C4-2B (cell line): ENCODE results near the gene ST8SIA1.
A peak's percentile ranks its signal among the peaks of the same experiment; 100 is the strongest.

Source experiments
- H3K27ac ChIP-seq: fragments of 450-650 bp; 2 replicates; pipeline ENCODE4 v1.5.1; 2017
- ZFX ChIP-seq: fragments of 450-650 bp; IDR thresholded peaks from 2 replicates; pipeline ENCODE4 v1.6.1; 2017
- TF ChIP-seq, protein P1 (sequence below): fragments of 450-650 bp; conservative IDR thresholded peaks from 2 replicates; pipeline ENCODE4 v1.5.1; 2017; ENCODE audit warnings: mild to moderate bottlenecking

ST8SIA1 gene

DNA sequence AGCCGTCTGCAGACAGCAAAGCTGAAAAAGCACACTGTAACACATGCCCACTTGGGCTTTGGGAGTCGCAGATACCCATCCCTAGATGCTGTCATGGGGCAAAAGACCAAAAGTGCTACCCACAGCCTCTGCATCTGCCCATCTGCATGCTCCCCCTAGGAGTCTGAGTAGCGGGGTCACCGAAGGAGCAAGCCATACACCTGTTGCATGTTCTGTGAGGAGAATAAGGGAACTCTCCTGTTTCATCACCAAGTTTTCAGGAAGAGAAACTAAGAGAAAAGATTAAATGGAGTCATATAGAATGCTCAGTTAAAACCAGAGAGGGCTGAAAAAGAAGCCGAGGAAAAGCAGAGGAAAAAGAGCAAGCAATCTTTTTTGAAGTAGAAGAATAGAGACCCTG lies 13.7 kb upstream of the ST8SIA1 start:
- TF ChIP-seq, protein P1, sequence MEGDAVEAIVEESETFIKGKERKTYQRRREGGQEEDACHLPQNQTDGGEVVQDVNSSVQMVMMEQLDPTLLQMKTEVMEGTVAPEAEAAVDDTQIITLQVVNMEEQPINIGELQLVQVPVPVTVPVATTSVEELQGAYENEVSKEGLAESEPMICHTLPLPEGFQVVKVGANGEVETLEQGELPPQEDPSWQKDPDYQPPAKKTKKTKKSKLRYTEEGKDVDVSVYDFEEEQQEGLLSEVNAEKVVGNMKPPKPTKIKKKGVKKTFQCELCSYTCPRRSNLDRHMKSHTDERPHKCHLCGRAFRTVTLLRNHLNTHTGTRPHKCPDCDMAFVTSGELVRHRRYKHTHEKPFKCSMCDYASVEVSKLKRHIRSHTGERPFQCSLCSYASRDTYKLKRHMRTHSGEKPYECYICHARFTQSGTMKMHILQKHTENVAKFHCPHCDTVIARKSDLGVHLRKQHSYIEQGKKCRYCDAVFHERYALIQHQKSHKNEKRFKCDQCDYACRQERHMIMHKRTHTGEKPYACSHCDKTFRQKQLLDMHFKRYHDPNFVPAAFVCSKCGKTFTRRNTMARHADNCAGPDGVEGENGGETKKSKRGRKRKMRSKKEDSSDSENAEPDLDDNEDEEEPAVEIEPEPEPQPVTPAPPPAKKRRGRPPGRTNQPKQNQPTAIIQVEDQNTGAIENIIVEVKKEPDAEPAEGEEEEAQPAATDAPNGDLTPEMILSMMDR: no peak
- TF ChIP-seq ZFX: no peak
- no peak overlapping the region for H3K27ac ChIP-seq

DNA sequence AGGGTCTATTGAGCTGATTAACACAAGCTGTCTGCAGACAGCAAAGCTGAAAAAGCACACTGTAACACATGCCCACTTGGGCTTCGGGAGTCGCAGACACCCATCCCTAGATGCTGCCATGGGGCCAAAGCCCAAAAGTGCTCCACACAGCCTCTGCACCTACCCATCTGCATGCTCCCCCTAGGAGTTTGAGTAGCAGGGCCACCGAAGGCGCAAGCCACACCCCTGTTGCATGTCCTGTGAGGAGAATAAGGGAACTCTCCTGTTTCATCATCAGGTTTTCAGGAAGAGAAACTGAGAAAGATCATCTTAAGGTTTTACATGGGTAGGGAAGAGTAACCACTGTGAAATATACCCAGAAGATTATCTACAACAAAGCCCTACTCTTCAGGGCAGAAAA lies 5.6 kb upstream of the ST8SIA1 start:
- TF ChIP-seq, protein P1: no peak
- TF ChIP-seq ZFX: no peak
- no peak overlapping the region for H3K27ac ChIP-seq

DNA sequence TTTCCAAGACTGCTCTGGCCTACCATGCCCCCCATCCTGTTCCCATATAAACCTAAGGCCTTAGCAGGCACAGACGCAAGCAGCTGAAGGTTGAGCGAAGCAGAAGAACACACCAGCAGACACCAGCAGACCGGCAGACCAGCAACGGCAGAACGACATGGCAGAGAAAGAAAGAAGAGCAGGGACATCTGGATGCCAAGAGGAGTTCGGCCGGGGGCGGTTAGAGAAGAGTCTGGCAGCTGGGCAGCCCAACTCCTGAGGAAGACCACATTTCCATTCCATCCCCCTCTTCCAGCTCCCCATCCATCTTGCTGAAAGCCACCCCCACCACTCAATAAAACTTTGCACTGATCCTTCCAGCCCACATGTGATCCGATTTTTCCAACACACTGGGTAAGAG lies 5.2 kb upstream of the ST8SIA1 start:
- no peak overlapping the region for H3K27ac ChIP-seq
- no peak for TF ChIP-seq ZFX
- TF ChIP-seq, protein P1: no peak

DNA sequence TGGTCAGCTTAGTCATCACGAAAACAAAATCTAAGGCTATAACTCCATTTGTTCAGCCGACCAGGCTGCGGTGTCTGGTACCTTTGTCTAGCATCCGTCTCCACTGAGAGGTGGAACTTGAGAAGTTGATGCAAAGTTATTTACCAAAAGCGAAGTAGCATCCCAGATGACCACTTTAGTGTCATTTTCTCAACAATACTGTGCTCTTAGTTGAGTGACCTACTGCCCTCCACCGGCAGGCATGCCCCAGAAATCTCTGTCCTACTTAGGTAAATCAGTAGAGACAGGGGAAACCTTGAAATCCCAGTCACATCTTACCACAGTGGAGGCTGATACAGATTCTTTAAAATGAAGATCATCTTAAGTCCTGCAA lies 1.3 kb upstream of the ST8SIA1 start:
- TF ChIP-seq, protein P1: no peak
- no peak for TF ChIP-seq ZFX
- H3K27ac ChIP-seq: no peak overlapping the region

DNA sequence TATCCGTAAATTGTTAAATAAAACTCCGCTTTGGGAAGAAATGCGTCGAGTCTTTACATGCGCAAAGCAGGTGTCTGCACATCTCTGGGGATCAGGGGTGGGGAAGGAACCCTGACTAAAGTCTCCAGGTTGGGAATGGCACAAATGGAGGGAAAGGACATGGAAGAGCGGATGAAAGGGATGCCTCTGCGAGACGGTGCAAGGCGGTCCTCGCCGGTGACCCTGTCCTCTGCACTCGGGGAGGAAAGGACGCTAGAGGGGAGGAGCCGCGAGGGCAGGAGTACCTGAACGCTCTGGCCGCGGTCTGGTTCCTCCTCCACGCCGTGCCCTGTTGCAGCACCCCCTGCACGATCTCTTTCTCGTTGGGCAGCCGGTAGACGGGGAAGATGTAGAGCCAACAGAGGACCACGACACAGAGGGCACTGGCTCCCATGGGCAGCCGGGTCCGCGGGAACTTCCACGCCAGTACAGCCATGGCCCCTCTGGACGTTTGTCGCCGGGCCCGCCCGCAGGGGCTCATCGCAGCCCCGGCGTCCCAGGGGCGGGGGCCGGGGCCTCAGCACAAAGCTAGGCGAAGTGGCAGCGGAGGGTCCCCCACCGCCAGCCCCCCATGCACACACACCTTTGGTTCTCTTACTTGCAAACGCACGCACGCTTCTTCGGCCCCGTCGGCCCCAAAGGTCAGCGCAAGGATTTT lies 646 bp downstream of the ST8SIA1 start:
- no peak overlapping the region for H3K27ac ChIP-seq
- TF ChIP-seq, protein P1: no peak
- TF ChIP-seq ZFX: no peak

DNA sequence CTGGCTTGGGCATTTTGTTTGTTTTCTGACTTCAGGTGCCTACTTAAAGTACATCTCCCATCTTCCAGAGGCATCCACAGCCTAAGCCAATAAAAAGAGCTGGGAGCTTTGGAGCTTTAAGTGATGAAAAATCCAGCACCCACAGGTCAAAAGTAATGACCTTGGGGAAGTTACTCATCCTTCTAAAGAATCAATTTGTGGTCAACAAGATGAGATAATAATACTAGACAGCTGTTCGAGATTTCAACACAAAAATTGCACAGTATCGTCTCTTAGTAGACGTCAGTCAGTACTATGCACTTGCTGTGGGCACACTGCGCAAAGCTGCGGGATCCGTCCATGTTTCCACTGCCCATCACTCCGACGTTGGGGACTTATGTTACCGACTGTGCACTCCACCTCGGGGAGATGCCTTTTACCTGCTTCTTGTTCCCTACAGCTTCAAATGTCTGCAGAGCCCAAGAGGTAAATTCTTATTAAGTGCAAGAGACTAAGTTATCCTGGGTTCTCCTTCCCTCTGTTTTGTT lies 1.3 kb downstream of the ST8SIA1 start:
- H3K27ac ChIP-seq: peak overlapping the region; percentile 47
- TF ChIP-seq, protein P1: no peak
- no peak for TF ChIP-seq ZFX

DNA sequence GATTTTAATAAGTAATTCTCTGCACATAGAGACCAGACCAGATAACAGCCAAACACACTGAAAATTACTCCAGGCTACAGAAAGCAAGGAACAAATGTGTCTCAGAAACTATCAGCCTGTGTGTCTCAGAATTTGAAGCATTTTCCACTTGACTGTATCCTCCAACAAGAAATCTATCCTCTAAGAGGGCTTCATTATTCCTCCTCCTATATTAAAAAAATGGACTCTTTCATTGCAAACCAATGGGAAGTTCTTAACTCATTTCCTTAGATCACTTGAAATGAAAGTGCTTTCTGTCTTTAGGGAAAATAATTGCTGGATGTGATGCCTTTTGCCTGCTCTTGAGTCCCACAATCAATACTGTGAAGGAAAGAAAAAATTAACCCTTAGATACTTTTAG lies 2.3 kb downstream of the ST8SIA1 start:
- no peak overlapping the region for H3K27ac ChIP-seq
- no peak for TF ChIP-seq ZFX
- TF ChIP-seq, protein P1: no peak
